PFSK-1 (cell line): Measurements from ENCODE around the gene CYP2E1.

Experiments used
- FOXP2 ChIP-seq: optimal IDR thresholded peaks from 2 replicates; pipeline ENCODE3; 2011; ENCODE audit warnings: borderline replicate concordance, control low read depth, inconsistent platforms; ENCODE audit not compliant: insufficient read depth; ENCODE audit errors: extremely low read length, extremely low read depth
- POLR2AphosphoS5 ChIP-seq: IDR thresholded peaks from 2 replicates; pipeline ENCODE4 v1.6.1; 2012; ENCODE audit warnings: low read depth, mild to moderate bottlenecking, control low read depth, low read length, moderate library complexity
- SIN3A ChIP-seq: IDR thresholded peaks from 2 replicates; pipeline ENCODE4 v1.6.1; 2012; ENCODE audit warnings: mild to moderate bottlenecking, low read length, moderate library complexity, borderline replicate concordance; ENCODE audit not compliant: insufficient read depth
- TAF1 ChIP-seq: IDR thresholded peaks from 2 replicates; pipeline ENCODE4 v1.6.1; 2012; ENCODE audit warnings: low read length, control low read depth, borderline replicate concordance; ENCODE audit not compliant: insufficient read depth
- TF ChIP-seq, protein P1 (sequence below), 2 experiments: IDR thresholded peaks; 2 replicates each; pipeline versions ENCODE4 v1.6.1 to v1.8.0; 2011 to 2012; ENCODE audit warnings: low read depth in 2 of 2, low read length in 2 of 2, control low read depth in 1 of 2, inconsistent platforms in 1 of 2, mild to moderate bottlenecking in 1 of 2, moderate library complexity in 1 of 2; ENCODE audit not compliant: insufficient read depth in 1 of 2

Gene CYP2E1

DNA sequence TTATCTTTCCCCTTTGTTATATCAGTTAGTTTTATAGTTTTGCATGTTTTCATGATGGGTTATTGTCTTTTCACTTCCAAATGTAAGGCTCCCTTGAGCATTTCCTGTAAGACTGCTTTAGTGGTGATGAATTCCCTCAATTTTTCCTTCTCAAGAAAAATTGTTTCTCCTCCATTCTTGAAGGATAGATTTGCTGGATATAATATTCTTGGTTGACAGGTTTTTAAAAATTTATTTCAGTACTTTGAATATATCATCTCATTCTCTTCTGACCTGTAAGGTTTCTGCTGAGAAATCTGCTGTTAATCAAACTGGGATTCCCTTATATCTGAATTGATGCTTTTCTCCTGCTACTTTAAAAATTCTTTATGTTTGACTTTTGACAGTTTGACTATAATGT, 40.1 kb upstream of the CYP2E1 start:
- TF ChIP-seq SIN3A (no peak), POLR2AphosphoS5 (no peak), FOXP2 (no peak), TAF1 (no peak)
- TF ChIP-seq, protein P1, sequence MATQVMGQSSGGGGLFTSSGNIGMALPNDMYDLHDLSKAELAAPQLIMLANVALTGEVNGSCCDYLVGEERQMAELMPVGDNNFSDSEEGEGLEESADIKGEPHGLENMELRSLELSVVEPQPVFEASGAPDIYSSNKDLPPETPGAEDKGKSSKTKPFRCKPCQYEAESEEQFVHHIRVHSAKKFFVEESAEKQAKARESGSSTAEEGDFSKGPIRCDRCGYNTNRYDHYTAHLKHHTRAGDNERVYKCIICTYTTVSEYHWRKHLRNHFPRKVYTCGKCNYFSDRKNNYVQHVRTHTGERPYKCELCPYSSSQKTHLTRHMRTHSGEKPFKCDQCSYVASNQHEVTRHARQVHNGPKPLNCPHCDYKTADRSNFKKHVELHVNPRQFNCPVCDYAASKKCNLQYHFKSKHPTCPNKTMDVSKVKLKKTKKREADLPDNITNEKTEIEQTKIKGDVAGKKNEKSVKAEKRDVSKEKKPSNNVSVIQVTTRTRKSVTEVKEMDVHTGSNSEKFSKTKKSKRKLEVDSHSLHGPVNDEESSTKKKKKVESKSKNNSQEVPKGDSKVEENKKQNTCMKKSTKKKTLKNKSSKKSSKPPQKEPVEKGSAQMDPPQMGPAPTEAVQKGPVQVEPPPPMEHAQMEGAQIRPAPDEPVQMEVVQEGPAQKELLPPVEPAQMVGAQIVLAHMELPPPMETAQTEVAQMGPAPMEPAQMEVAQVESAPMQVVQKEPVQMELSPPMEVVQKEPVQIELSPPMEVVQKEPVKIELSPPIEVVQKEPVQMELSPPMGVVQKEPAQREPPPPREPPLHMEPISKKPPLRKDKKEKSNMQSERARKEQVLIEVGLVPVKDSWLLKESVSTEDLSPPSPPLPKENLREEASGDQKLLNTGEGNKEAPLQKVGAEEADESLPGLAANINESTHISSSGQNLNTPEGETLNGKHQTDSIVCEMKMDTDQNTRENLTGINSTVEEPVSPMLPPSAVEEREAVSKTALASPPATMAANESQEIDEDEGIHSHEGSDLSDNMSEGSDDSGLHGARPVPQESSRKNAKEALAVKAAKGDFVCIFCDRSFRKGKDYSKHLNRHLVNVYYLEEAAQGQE (IDR thresholded peaks at IDR 0.05; ENCODE audit: insufficient read depth in 1 of 2, low read depth in 2 of 2, low read length in 2 of 2), result no peak

DNA sequence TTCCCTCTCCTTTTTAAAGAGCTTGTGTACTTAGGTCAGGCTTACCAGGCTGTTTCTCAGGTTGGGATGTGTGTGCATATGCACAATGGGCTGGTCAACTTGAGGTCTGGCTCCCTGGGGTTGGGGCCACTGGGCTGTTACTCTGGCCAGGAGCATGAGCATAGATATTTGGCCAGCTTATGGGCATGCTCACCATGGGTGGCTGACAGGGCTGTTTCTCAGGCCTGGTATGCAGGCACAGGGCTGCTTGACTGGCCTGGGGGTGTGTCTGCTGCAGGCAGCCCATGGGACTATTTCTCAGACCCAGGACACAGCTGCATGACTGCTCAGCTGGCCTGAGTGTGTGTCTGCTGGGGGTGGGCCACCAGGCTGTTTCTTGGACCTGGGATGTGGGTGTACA, 38.8 kb upstream of the CYP2E1 start:
- TF ChIP-seq POLR2AphosphoS5, result no peak
- no peak for TF ChIP-seq TAF1
- TF ChIP-seq, protein P1 (IDR thresholded peaks at IDR 0.05; ENCODE audit: insufficient read depth in 1 of 2, low read depth in 2 of 2, low read length in 2 of 2), result no peak
- TF ChIP-seq SIN3A, result no peak
- no peak for TF ChIP-seq FOXP2

DNA sequence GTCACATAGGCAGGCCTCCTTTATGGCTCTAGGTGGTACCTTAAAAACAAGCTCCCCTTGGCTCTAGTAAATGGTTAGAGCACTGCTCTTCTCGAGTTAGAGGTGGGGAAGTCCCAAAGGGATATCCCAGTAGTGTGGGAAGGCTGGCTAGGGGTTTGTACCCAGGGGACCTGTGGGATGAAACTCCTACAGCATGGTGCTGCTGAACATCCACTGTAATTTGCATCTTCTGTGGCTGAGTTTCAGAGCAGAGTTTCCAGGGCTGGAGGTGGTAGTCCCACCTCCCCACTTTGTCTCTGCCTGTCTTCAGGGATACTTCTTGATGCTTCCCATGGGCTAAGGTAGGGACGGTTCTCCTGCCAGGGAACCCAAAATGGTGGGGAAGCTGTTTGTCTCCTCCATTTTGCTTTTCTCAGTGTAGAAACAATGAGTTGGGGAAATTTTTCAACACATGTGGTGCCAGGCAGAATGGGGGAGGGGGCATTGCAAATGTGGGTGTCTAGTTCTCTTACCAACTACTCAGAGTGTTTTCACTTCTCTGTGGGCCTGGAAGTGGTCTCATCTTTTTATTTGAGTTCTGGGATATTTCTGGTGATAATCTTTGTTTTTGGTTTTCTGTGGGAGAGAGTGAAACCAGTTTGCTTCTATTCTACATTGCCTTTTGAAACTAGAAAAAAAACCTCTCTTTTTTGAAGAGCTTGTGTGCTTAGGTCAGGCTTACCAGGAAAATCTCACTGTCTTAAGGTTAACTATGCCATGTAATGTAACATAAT, 37.2 kb upstream of the CYP2E1 start:
- no peak for TF ChIP-seq TAF1
- TF ChIP-seq FOXP2, result no peak
- TF ChIP-seq POLR2AphosphoS5, result no peak
- TF ChIP-seq, protein P1 (IDR thresholded peaks at IDR 0.05; ENCODE audit: insufficient read depth in 1 of 2, low read depth in 2 of 2, low read length in 2 of 2), result no peak
- no peak for TF ChIP-seq SIN3A

DNA sequence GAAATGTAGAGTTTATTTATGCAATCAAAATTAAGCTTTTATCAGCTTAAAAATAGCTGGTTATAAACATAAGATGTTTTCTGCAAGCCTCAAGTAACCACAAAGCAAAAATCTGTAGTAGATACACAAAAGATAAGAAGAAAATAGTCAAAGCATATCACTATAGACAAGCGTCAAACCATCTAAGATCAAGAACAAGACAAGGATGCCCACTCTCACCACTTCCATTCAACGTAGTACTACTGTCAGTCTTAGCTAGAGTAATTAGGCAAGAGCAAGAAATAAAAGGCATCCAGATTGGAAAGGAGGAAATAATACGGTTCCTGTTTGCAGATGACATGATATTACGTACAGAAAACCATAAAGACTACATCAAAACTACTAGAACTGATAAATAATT, 17.5 kb upstream of the CYP2E1 start:
- TF ChIP-seq, protein P1 (IDR thresholded peaks at IDR 0.05; ENCODE audit: insufficient read depth in 1 of 2, low read depth in 2 of 2, low read length in 2 of 2), result no peak
- no peak for TF ChIP-seq TAF1
- TF ChIP-seq POLR2AphosphoS5, result no peak
- TF ChIP-seq SIN3A, result no peak
- TF ChIP-seq FOXP2, result no peak

DNA sequence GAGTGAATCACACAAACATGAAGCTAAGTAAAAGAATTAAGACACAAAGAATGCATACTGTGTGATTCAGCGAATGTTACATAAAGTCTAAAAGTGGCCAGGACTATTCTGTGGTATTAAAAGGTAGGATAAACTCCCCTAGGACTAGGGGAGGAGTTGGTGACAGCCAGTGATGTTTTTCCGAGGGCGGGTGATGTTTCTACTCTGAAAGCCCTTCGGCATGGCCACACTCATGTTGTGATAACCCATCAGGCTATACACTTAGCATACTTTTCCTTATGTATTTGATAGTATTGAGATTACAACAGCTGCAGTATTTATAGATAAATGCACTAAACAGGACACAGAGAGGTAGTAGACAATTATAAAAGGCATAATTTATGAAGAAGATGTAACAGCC, 15.8 kb upstream of the CYP2E1 start:
- TF ChIP-seq POLR2AphosphoS5 (no peak), FOXP2 (no peak), SIN3A (no peak), TAF1 (no peak)
- TF ChIP-seq, protein P1 (IDR thresholded peaks at IDR 0.05; ENCODE audit: insufficient read depth in 1 of 2, low read depth in 2 of 2, low read length in 2 of 2), result no peak
